Body of pancreas (tissue), 4 donors: ENCODE data around the gene MYDGF. TPM values are rescaled to one million over a fixed set of nuclear protein-coding genes. Genes with fewer than 3 reads are reported as not detected.

Experiments
- ATAC-seq: fragments of 150-250 bp; one replicate; pipeline ENCODE4 v1.9.1; 2016
- DNase-seq, 4 donors: peaks; one replicate each; pipeline ENCODE4 v3.0.0-alpha.2; 2019
- H3K27ac ChIP-seq, 4 donors: fragments of 200-600 bp; sonication (generic); 1 replicate in 3 of 4; 2 replicates in 1 of 4; pipeline versions ENCODE4 v1.5.1 to v1.6.1; 2016 to 2019; ENCODE audit warnings: mild to moderate bottlenecking in 1 of 4, mixed read lengths in 1 of 4, moderate library complexity in 1 of 4
- H3K27me3 ChIP-seq, 2 donors: fragments of 200-600 bp; sonication (generic); one replicate each; pipeline ENCODE4 v1.6.0; 2016; ENCODE audit warnings: mild to moderate bottlenecking in 1 of 2
- H3K36me3 ChIP-seq, 2 donors: fragments of 200-600 bp; sonication (generic); replicated peaks in 1 of 2; 2 replicates each; pipeline ENCODE4 v1.5.1; 2016; ENCODE audit warnings: low read depth in 2 of 2; ENCODE audit not compliant: insufficient read depth in 1 of 2
- H3K4me1 ChIP-seq: fragments of 200-600 bp; sonication (generic); one replicate; pipeline ENCODE4 v1.6.0; 2016
- H3K4me3 ChIP-seq, 2 donors: fragments of 200-600 bp; sonication (generic); 1 replicate in 1 of 2; 2 replicates in 1 of 2; pipeline ENCODE4 v1.5.1; 2016 to 2019
- H3K9me3 ChIP-seq, 3 donors: fragments of 200-600 bp; sonication (generic); 1 replicate in 2 of 3; 2 replicates in 1 of 3; pipeline ENCODE4 v1.5.1; 2016
- CTCF ChIP-seq, 7 experiments: fragments of 450-650 bp in 4 of 7; fragments of 200-600 bp in 3 of 7; sonication (generic) in 3 of 7; IDR thresholded peaks; one replicate each; pipeline ENCODE4 v1.5.1; 2016 to 2019; ENCODE audit warnings: antibody characterized with exemption in 7 of 7
- POLR2A ChIP-seq, 3 donors: fragments of 450-650 bp; IDR thresholded peaks; one replicate each; pipeline ENCODE4 v1.6.1; 2016; ENCODE audit warnings: antibody characterized with exemption in 3 of 3, mild to moderate bottlenecking in 2 of 3
- WGBS, 2 donors: methylation state at CpG; one replicate each; pipeline ENCODE4 v1.1.5; 2017; 5-methylcytosine and 5-hydroxymethylcytosine counted together
- intact Hi-C: fragments of 100-400 bp; cut with DNase I; formaldehyde crosslinking; loops from one replicate; pipeline ENCODE4 v1.15.1; 2023
- total RNA-seq, 2 donors: library from RNA; depleted of rRNA; stranded (reverse); fragments of >200 nt; gene quantifications; one replicate each; pipeline ENCODE4 v1.1.0, GENCODE V29; 2016

The MYDGF gene
- total RNA-seq, 2 donors from 2014 or later: 42.5 to 50.1 TPM

- WGBS, 2 donors: 89 to 90% methylated on average over 6 of the region's 6 CpGs
- no peaks in the 10 kb centered on the region for H3K36me3 ChIP-seq
- no peak overlapping the region for H3K4me3 ChIP-seq
- DNase-seq: no peak
- no peak for ATAC-seq
- TF ChIP-seq POLR2A (IDR thresholded peaks at IDR 0.05) (no peak), CTCF (IDR thresholded peaks at IDR 0.05) (no peak)
- H3K27me3 ChIP-seq: no peaks in the 10 kb centered on the region
- H3K4me1 ChIP-seq: peaks cover 20% of the 10 kb centered on the region
- no peaks in the 10 kb centered on the region for H3K9me3 ChIP-seq
- H3K27ac ChIP-seq: no peak overlapping the region
- intact Hi-C loops: no loop called here
These were observed 27.5 kb downstream of the MYDGF start for GRCh38 chr19:4642625-4643024.

GRCh38 chr19:4641132-4641531, 29.0 kb downstream of the MYDGF start:
- ATAC-seq (no peak), DNase-seq (peak in 1 of 4 donors; percentile 41)
- Histone ChIP-seq H3K9me3 (no peaks in the 10 kb centered on the region), H3K27ac (no peak overlapping the region), H3K4me3 (no peak overlapping the region), H3K36me3 (no peaks in the 10 kb centered on the region), H3K27me3 (no peaks in the 10 kb centered on the region), H3K4me1 (peaks cover 28% of the 10 kb centered on the region)
- intact Hi-C loops: no loop called here
- 56 to 79% methylated on average over 9 to 12 of the region's 14 CpGs for WGBS, 2 donors
- no peak for TF ChIP-seq CTCF (IDR thresholded peaks at IDR 0.05)
- TF ChIP-seq POLR2A (IDR thresholded peaks at IDR 0.05): no peak

- intact Hi-C loops: no loop called here
These were observed 29.7 kb downstream of the MYDGF start for GRCh38 chr19:4640247-4641000.

GRCh38 chr19:4639531-4640246, 30.5 kb downstream of the MYDGF start:
- WGBS, 2 donors: 2 to 9% methylated on average over 25 to 39 of the region's 39 CpGs
- Histone ChIP-seq H3K4me1 (peaks cover 34% of the 10 kb centered on the region), H3K4me3 (peak overlapping the region; percentile 35 to 54), H3K9me3 (no peaks in the 10 kb centered on the region), H3K27me3 (no peaks in the 10 kb centered on the region), H3K27ac (peak overlapping the region in 1 of 4 donors; percentile 18), H3K36me3 (no peaks in the 10 kb centered on the region)
- DNase-seq: peak; percentile 31 to 43 (median 36)
- TF ChIP-seq CTCF (IDR thresholded peaks at IDR 0.05): no peak
- TF ChIP-seq POLR2A (IDR thresholded peaks at IDR 0.05): no peak
- intact Hi-C loops: loop anchor here (10.0 kb wide), 1 partner anchor 65 kb away; no protein-coding TSS in a partner anchor
- ATAC-seq: no peak

More at GRCh38 chr19:4640247-4641000, 29.7 kb downstream of the MYDGF start:
- ATAC-seq (no peak), DNase-seq (peak in 1 of 4 donors; percentile 23)
- Histone ChIP-seq H3K9me3 (no peaks in the 10 kb centered on the region), H3K36me3 (no peaks in the 10 kb centered on the region), H3K27ac (no peak overlapping the region), H3K4me1 (peaks cover 34% of the 10 kb centered on the region), H3K4me3 (no peak overlapping the region), H3K27me3 (no peaks in the 10 kb centered on the region)
- no peak for TF ChIP-seq POLR2A (IDR thresholded peaks at IDR 0.05)
- no peak for TF ChIP-seq CTCF (IDR thresholded peaks at IDR 0.05)
- WGBS, 2 donors: 68 to 69% methylated on average over 12 to 14 of the region's 17 CpGs
